Measurements from ENCODE around the gene NDUFAF2. TPM values are rescaled to one million over a fixed set of nuclear protein-coding genes. Genes with fewer than 3 reads are reported as not detected.

Gene NDUFAF2
- total RNA-seq, 1 experiment from 2014 or later = 120 TPM

- ChIA-PET POLR2A (no interaction called here), CTCF (interaction anchor here (0.6 to 1.9 kb wide), 4 partner anchors 8 to 518 kb away, joined by 4 to 6 read pairs (median 5); no protein-coding TSS in a partner anchor)
- Mint-ChIP-seq H3K4me3 (ENCODE audit: unreplicated experiment) (no peak overlapping the region), H3K4me1 (ENCODE audit: insufficient read depth, unreplicated experiment) (no peaks in the 10 kb centered on the region), H3K27me3 (ENCODE audit: insufficient read depth, unreplicated experiment) (no peaks in the 10 kb centered on the region), H3K27ac (ENCODE audit: low read depth, unreplicated experiment) (no peak overlapping the region), H3K9me3 (ENCODE audit: unreplicated experiment) (no peaks in the 10 kb centered on the region), H3K36me3 (ENCODE audit: insufficient read depth, unreplicated experiment) (no peaks in the 10 kb centered on the region)
- intact Hi-C loops (cut with micrococcal nuclease) = loop anchor here (10.0 kb wide), 1 partner anchor 465 kb away; no protein-coding TSS in a partner anchor
- TF ChIP-seq CTCF (IDR thresholded peaks at IDR 0.05; ENCODE audit: unreplicated experiment) = no peak
- DNase-seq (ENCODE audit: unreplicated experiment) = no peak
- BruUV-seq (replicated peaks) = no TSS peak
Measured at GRCh38 chr5:61139931-61140330, 194.9 kb downstream of the NDUFAF2 start.

GRCh38 chr5:61141801-61142200 is 196.8 kb downstream of the NDUFAF2 start:
- no TSS peak for BruUV-seq (replicated peaks)
- TF ChIP-seq CTCF (IDR thresholded peaks at IDR 0.05; ENCODE audit: unreplicated experiment) = no peak
- POLR2A ChIA-PET = interaction anchor here (0.9 kb wide), 1 partner anchor 129 kb away, joined by 3 read pairs; no protein-coding TSS in a partner anchor
- no peak for DNase-seq (ENCODE audit: unreplicated experiment)
- intact Hi-C loops (cut with micrococcal nuclease) = loop anchor here (10.0 kb wide), 1 partner anchor 467 kb away; no protein-coding TSS in a partner anchor
- Mint-ChIP-seq H3K27ac (ENCODE audit: low read depth, unreplicated experiment) (no peak overlapping the region), H3K27me3 (ENCODE audit: insufficient read depth, unreplicated experiment) (no peaks in the 10 kb centered on the region), H3K4me1 (ENCODE audit: insufficient read depth, unreplicated experiment) (no peaks in the 10 kb centered on the region), H3K9me3 (ENCODE audit: unreplicated experiment) (no peaks in the 10 kb centered on the region), H3K4me3 (ENCODE audit: unreplicated experiment) (no peak overlapping the region), H3K36me3 (ENCODE audit: insufficient read depth, unreplicated experiment) (no peaks in the 10 kb centered on the region)
- CTCF ChIA-PET = interaction anchor here (0.6 to 1.2 kb wide), 4 partner anchors 42 to 801 kb away, joined by 3 to 4 read pairs (median 4); no protein-coding TSS in a partner anchor

- no peak overlapping the region for H3K27ac Mint-ChIP-seq (ENCODE audit: low read depth, unreplicated experiment)
- H3K9me3 Mint-ChIP-seq (ENCODE audit: unreplicated experiment) = no peaks in the 10 kb centered on the region
- ChIA-PET POLR2A (interaction anchor here (0.8 to 1.6 kb wide), 3 partner anchors 11 to 276 kb away, joined by 3 to 5 read pairs (median 3); no protein-coding TSS in a partner anchor), CTCF (interaction anchor here (0.7 to 0.8 kb wide), 2 partner anchors 43 to 91 kb away, joined by 3 read pairs; no protein-coding TSS in a partner anchor)
- BruUV-seq (replicated peaks) = no TSS peak
- H3K27me3 Mint-ChIP-seq (ENCODE audit: insufficient read depth, unreplicated experiment) = no peaks in the 10 kb centered on the region
- intact Hi-C loops (cut with micrococcal nuclease) = loop anchor here (10.0 kb wide), 1 partner anchor 468 kb away; no protein-coding TSS in a partner anchor
- no peak for DNase-seq (ENCODE audit: unreplicated experiment)
- no peak overlapping the region for H3K4me3 Mint-ChIP-seq (ENCODE audit: unreplicated experiment)
- H3K36me3 Mint-ChIP-seq (ENCODE audit: insufficient read depth, unreplicated experiment) = no peaks in the 10 kb centered on the region
- no peaks in the 10 kb centered on the region for H3K4me1 Mint-ChIP-seq (ENCODE audit: insufficient read depth, unreplicated experiment)
- TF ChIP-seq CTCF (IDR thresholded peaks at IDR 0.05; ENCODE audit: unreplicated experiment) = no peak
Measured at GRCh38 chr5:61142391-61142790, 197.4 kb downstream of the NDUFAF2 start.

- Mint-ChIP-seq H3K36me3 (ENCODE audit: insufficient read depth, unreplicated experiment) (no peaks in the 10 kb centered on the region), H3K4me1 (ENCODE audit: insufficient read depth, unreplicated experiment) (no peaks in the 10 kb centered on the region), H3K27ac (ENCODE audit: low read depth, unreplicated experiment) (no peak overlapping the region), H3K9me3 (ENCODE audit: unreplicated experiment) (no peaks in the 10 kb centered on the region), H3K27me3 (ENCODE audit: insufficient read depth, unreplicated experiment) (no peaks in the 10 kb centered on the region), H3K4me3 (ENCODE audit: unreplicated experiment) (no peak overlapping the region)
- intact Hi-C loops (cut with micrococcal nuclease) = loop anchor here (10.0 kb wide), 1 partner anchor 468 kb away; no protein-coding TSS in a partner anchor
- ChIA-PET POLR2A (interaction anchor here (0.7 to 1.6 kb wide), 4 partner anchors 10 to 276 kb away, joined by 3 to 5 read pairs (median 4); no protein-coding TSS in a partner anchor), CTCF (interaction anchor here (1.0 kb wide), 1 partner anchor 20 kb away, joined by 3 read pairs; no protein-coding TSS in a partner anchor)
- TF ChIP-seq CTCF (IDR thresholded peaks at IDR 0.05; ENCODE audit: unreplicated experiment) = no peak
- no peak for DNase-seq (ENCODE audit: unreplicated experiment)
- BruUV-seq (replicated peaks) = no TSS peak
Measured at GRCh38 chr5:61142811-61143210, 197.8 kb downstream of the NDUFAF2 start.
